ENCODE results near the gene TOM1L2.

TOM1L2 gene

GRCh38 chr17:17873450-17873991 lies 98.7 kb downstream of the TOM1L2 start:
- Histone ChIP-seq H3K4me3 (ENCODE audit: low read depth in 1 of 2, low read length in 2 of 2) (no peak overlapping the region), H3K4me1 (ENCODE audit: control insufficient read depth in 1 of 2, insufficient read depth in 2 of 2, low read length in 2 of 2) (peaks cover 0 to 21% of the 10 kb centered on the region in 2 donors), H3K36me3 (ENCODE audit: control insufficient read depth in 1 of 2, insufficient read depth in 2 of 2, low read length in 2 of 2) (peaks cover 21 to 38% of the 10 kb centered on the region in 2 donors), H3K9me3 (ENCODE audit: control insufficient read depth in 1 of 2, low read length in 2 of 2) (no peaks in the 10 kb centered on the region), H3K9ac (ENCODE audit: low read depth in 1 of 2, low read length in 2 of 2) (no peak overlapping the region), H3K27me3 (ENCODE audit: control insufficient read depth in 1 of 2, insufficient read depth in 2 of 2, low read length in 2 of 2) (no peaks in the 10 kb centered on the region), H3K27ac (ENCODE audit: low read depth, low read length) (no peak overlapping the region)

GRCh38 chr17:17872547-17873345 lies 99.5 kb downstream of the TOM1L2 start:
- H3K4me1 ChIP-seq (ENCODE audit: control insufficient read depth in 1 of 2, insufficient read depth in 2 of 2, low read length in 2 of 2): peaks cover 0 to 13% of the 10 kb centered on the region in 2 donors
- H3K9me3 ChIP-seq (ENCODE audit: control insufficient read depth in 1 of 2, low read length in 2 of 2): no peaks in the 10 kb centered on the region
- H3K27me3 ChIP-seq (ENCODE audit: control insufficient read depth in 1 of 2, insufficient read depth in 2 of 2, low read length in 2 of 2): no peaks in the 10 kb centered on the region
- no peak overlapping the region for H3K27ac ChIP-seq (ENCODE audit: low read depth, low read length)
- peaks cover 22 to 38% of the 10 kb centered on the region in 2 donors for H3K36me3 ChIP-seq (ENCODE audit: control insufficient read depth in 1 of 2, insufficient read depth in 2 of 2, low read length in 2 of 2)
- H3K9ac ChIP-seq (ENCODE audit: low read depth in 1 of 2, low read length in 2 of 2): no peak overlapping the region
- H3K4me3 ChIP-seq (ENCODE audit: low read depth in 1 of 2, low read length in 2 of 2): no peak overlapping the region

GRCh38 chr17:17871913-17872312 lies 100.3 kb downstream of the TOM1L2 start:
- Histone ChIP-seq H3K36me3 (ENCODE audit: control insufficient read depth in 1 of 2, insufficient read depth in 2 of 2, low read length in 2 of 2) (peaks cover 22 to 38% of the 10 kb centered on the region in 2 donors), H3K4me1 (ENCODE audit: control insufficient read depth in 1 of 2, insufficient read depth in 2 of 2, low read length in 2 of 2) (peaks cover 0 to 7% of the 10 kb centered on the region in 2 donors), H3K27ac (ENCODE audit: low read depth, low read length) (no peak overlapping the region), H3K27me3 (ENCODE audit: control insufficient read depth in 1 of 2, insufficient read depth in 2 of 2, low read length in 2 of 2) (no peaks in the 10 kb centered on the region), H3K9me3 (ENCODE audit: control insufficient read depth in 1 of 2, low read length in 2 of 2) (no peaks in the 10 kb centered on the region), H3K9ac (ENCODE audit: low read depth in 1 of 2, low read length in 2 of 2) (no peak overlapping the region), H3K4me3 (ENCODE audit: low read depth in 1 of 2, low read length in 2 of 2) (no peak overlapping the region)

GRCh38 chr17:17870247-17870646 lies 102.0 kb downstream of the TOM1L2 start:
- Histone ChIP-seq H3K4me1 (ENCODE audit: control insufficient read depth in 1 of 2, insufficient read depth in 2 of 2, low read length in 2 of 2) (no peaks in the 10 kb centered on the region), H3K36me3 (ENCODE audit: control insufficient read depth in 1 of 2, insufficient read depth in 2 of 2, low read length in 2 of 2) (peaks cover 17 to 26% of the 10 kb centered on the region in 2 donors), H3K4me3 (ENCODE audit: low read depth in 1 of 2, low read length in 2 of 2) (no peak overlapping the region), H3K9me3 (ENCODE audit: control insufficient read depth in 1 of 2, low read length in 2 of 2) (no peaks in the 10 kb centered on the region), H3K27ac (ENCODE audit: low read depth, low read length) (no peak overlapping the region), H3K27me3 (ENCODE audit: control insufficient read depth in 1 of 2, insufficient read depth in 2 of 2, low read length in 2 of 2) (no peaks in the 10 kb centered on the region), H3K9ac (ENCODE audit: low read depth in 1 of 2, low read length in 2 of 2) (no peak overlapping the region)

GRCh38 chr17:17868641-17869522 lies 103.3 kb downstream of the TOM1L2 start:
- no peak overlapping the region for H3K27ac ChIP-seq (ENCODE audit: low read depth, low read length)
- no peaks in the 10 kb centered on the region for H3K9me3 ChIP-seq (ENCODE audit: control insufficient read depth in 1 of 2, low read length in 2 of 2)
- H3K27me3 ChIP-seq (ENCODE audit: control insufficient read depth in 1 of 2, insufficient read depth in 2 of 2, low read length in 2 of 2): no peaks in the 10 kb centered on the region
- H3K4me1 ChIP-seq (ENCODE audit: control insufficient read depth in 1 of 2, insufficient read depth in 2 of 2, low read length in 2 of 2): no peaks in the 10 kb centered on the region
- peaks cover 17 to 25% of the 10 kb centered on the region in 2 donors for H3K36me3 ChIP-seq (ENCODE audit: control insufficient read depth in 1 of 2, insufficient read depth in 2 of 2, low read length in 2 of 2)
- no peak overlapping the region for H3K4me3 ChIP-seq (ENCODE audit: low read depth in 1 of 2, low read length in 2 of 2)
- no peak overlapping the region for H3K9ac ChIP-seq (ENCODE audit: low read depth in 1 of 2, low read length in 2 of 2)

- Histone ChIP-seq H3K36me3 (ENCODE audit: control insufficient read depth in 1 of 2, insufficient read depth in 2 of 2, low read length in 2 of 2) (peaks cover 17 to 29% of the 10 kb centered on the region in 2 donors), H3K4me1 (ENCODE audit: control insufficient read depth in 1 of 2, insufficient read depth in 2 of 2, low read length in 2 of 2) (no peaks in the 10 kb centered on the region), H3K9ac (ENCODE audit: low read depth in 1 of 2, low read length in 2 of 2) (no peak overlapping the region), H3K4me3 (ENCODE audit: low read depth in 1 of 2, low read length in 2 of 2) (no peak overlapping the region), H3K27me3 (ENCODE audit: control insufficient read depth in 1 of 2, insufficient read depth in 2 of 2, low read length in 2 of 2) (no peaks in the 10 kb centered on the region), H3K27ac (ENCODE audit: low read depth, low read length) (no peak overlapping the region), H3K9me3 (ENCODE audit: control insufficient read depth in 1 of 2, low read length in 2 of 2) (no peaks in the 10 kb centered on the region)
Measured at GRCh38 chr17:17866897-17867296, 105.3 kb downstream of the TOM1L2 start.

GRCh38 chr17:17866425-17866824 lies 105.8 kb downstream of the TOM1L2 start:
- Histone ChIP-seq H3K9me3 (ENCODE audit: control insufficient read depth in 1 of 2, low read length in 2 of 2) (no peaks in the 10 kb centered on the region), H3K4me1 (ENCODE audit: control insufficient read depth in 1 of 2, insufficient read depth in 2 of 2, low read length in 2 of 2) (no peaks in the 10 kb centered on the region), H3K27ac (ENCODE audit: low read depth, low read length) (no peak overlapping the region), H3K36me3 (ENCODE audit: control insufficient read depth in 1 of 2, insufficient read depth in 2 of 2, low read length in 2 of 2) (peaks cover 17 to 34% of the 10 kb centered on the region in 2 donors), H3K4me3 (ENCODE audit: low read depth in 1 of 2, low read length in 2 of 2) (no peak overlapping the region), H3K27me3 (ENCODE audit: control insufficient read depth in 1 of 2, insufficient read depth in 2 of 2, low read length in 2 of 2) (no peaks in the 10 kb centered on the region), H3K9ac (ENCODE audit: low read depth in 1 of 2, low read length in 2 of 2) (no peak overlapping the region)

- Histone ChIP-seq H3K27ac (ENCODE audit: low read depth, low read length) (no peak overlapping the region), H3K9me3 (ENCODE audit: control insufficient read depth in 1 of 2, low read length in 2 of 2) (no peaks in the 10 kb centered on the region), H3K36me3 (ENCODE audit: control insufficient read depth in 1 of 2, insufficient read depth in 2 of 2, low read length in 2 of 2) (peaks cover 17 to 29% of the 10 kb centered on the region in 2 donors), H3K27me3 (ENCODE audit: control insufficient read depth in 1 of 2, insufficient read depth in 2 of 2, low read length in 2 of 2) (no peaks in the 10 kb centered on the region), H3K9ac (ENCODE audit: low read depth in 1 of 2, low read length in 2 of 2) (no peak overlapping the region), H3K4me1 (ENCODE audit: control insufficient read depth in 1 of 2, insufficient read depth in 2 of 2, low read length in 2 of 2) (peaks cover 2 to 4% of the 10 kb centered on the region in 2 donors), H3K4me3 (ENCODE audit: low read depth in 1 of 2, low read length in 2 of 2) (no peak overlapping the region)
Measured at GRCh38 chr17:17865035-17865434, 107.2 kb downstream of the TOM1L2 start.

GRCh38 chr17:17860766-17861107 lies 111.5 kb downstream of the TOM1L2 start:
- Histone ChIP-seq H3K27ac (ENCODE audit: low read depth, low read length) (no peak overlapping the region), H3K9ac (ENCODE audit: low read depth in 1 of 2, low read length in 2 of 2) (no peak overlapping the region), H3K4me3 (ENCODE audit: low read depth in 1 of 2, low read length in 2 of 2) (no peak overlapping the region)

More at GRCh38 chr17:17860766-17861107, 111.5 kb downstream of the TOM1L2 start:
- H3K9me3 ChIP-seq (ENCODE audit: control insufficient read depth in 1 of 2, low read length in 2 of 2): no peaks in the 10 kb centered on the region
- peaks cover 0 to 11% of the 10 kb centered on the region in 2 donors for H3K36me3 ChIP-seq (ENCODE audit: control insufficient read depth in 1 of 2, insufficient read depth in 2 of 2, low read length in 2 of 2)
- peaks cover 14 to 15% of the 10 kb centered on the region in 2 donors for H3K4me1 ChIP-seq (ENCODE audit: control insufficient read depth in 1 of 2, insufficient read depth in 2 of 2, low read length in 2 of 2)
- no peaks in the 10 kb centered on the region for H3K27me3 ChIP-seq (ENCODE audit: control insufficient read depth in 1 of 2, insufficient read depth in 2 of 2, low read length in 2 of 2)

All from duodenal mucosa (tissue), 2 donors.